GM20431 (cell line): ENCODE results near the gene PTPN14.

Experiments used
- in situ Hi-C: fragments of 300-500 bp; cut with MseI, MboI; formaldehyde crosslinking; loops from one replicate; pipeline ENCODE4 v1.15.0; 2020; ENCODE audit warnings: low sequenced_read_pairs; ENCODE audit not compliant: unreplicated experiment

PTPN14 gene

GRCh38 chr1:214462882-214463281 is 88.5 kb downstream of the PTPN14 start:
- in situ Hi-C loops = no loop called here

GRCh38 chr1:214461305-214461704 is 90.1 kb downstream of the PTPN14 start:
- in situ Hi-C loops = no loop called here

- in situ Hi-C loops = no loop called here
Observed at GRCh38 chr1:214460304-214460916, 91.0 kb downstream of the PTPN14 start.

GRCh38 chr1:214459895-214460294 is 91.5 kb downstream of the PTPN14 start:
- in situ Hi-C loops = no loop called here

GRCh38 chr1:214458541-214458940 is 92.9 kb downstream of the PTPN14 start:
- in situ Hi-C loops = no loop called here

GRCh38 chr1:214455971-214456867 is 95.2 kb downstream of the PTPN14 start:
- in situ Hi-C loops = no loop called here

- in situ Hi-C loops = no loop called here
Observed at GRCh38 chr1:214455479-214455878, 95.9 kb downstream of the PTPN14 start.

- in situ Hi-C loops = no loop called here
Observed at GRCh38 chr1:214454569-214455396, 96.6 kb downstream of the PTPN14 start.

- in situ Hi-C loops = no loop called here
Observed at GRCh38 chr1:214453109-214453722, 98.2 kb downstream of the PTPN14 start.

- in situ Hi-C loops = no loop called here
Observed at GRCh38 chr1:214452152-214452784, 99.1 kb downstream of the PTPN14 start.

- in situ Hi-C loops = no loop called here
Observed at GRCh38 chr1:214451596-214451995, 99.8 kb downstream of the PTPN14 start.

GRCh38 chr1:214449371-214449770 is 102.0 kb downstream of the PTPN14 start:
- in situ Hi-C loops = no loop called here

GRCh38 chr1:214448536-214448935 is 102.9 kb downstream of the PTPN14 start:
- in situ Hi-C loops = no loop called here

- in situ Hi-C loops = no loop called here
Observed at GRCh38 chr1:214447557-214447871, 103.9 kb downstream of the PTPN14 start.

- in situ Hi-C loops = no loop called here
Observed at GRCh38 chr1:214446772-214447556, 104.4 kb downstream of the PTPN14 start.

- in situ Hi-C loops = no loop called here
Observed at GRCh38 chr1:214445831-214446614, 105.4 kb downstream of the PTPN14 start.

GRCh38 chr1:214445199-214445598 is 106.2 kb downstream of the PTPN14 start:
- in situ Hi-C loops = no loop called here

GRCh38 chr1:214444182-214444939 is 107.0 kb downstream of the PTPN14 start:
- in situ Hi-C loops = no loop called here
